HG02798 (cell line): Measurements from ENCODE around the gene GABARAPL2.
"Not testable (repeated sequence)": the region's sequence is repeated elsewhere in the genome, so short reads cannot be mapped to it uniquely, and the experiment has no call there.

Source experiments
- ATAC-seq: cut with Tn5 transposase; IDR thresholded peaks from one replicate; pipeline ENCODE4 v1.9.1; 2021; ENCODE audit warnings: mild to moderate bottlenecking; ENCODE audit not compliant: unreplicated experiment, poor library complexity

Gene GABARAPL2, protein sequence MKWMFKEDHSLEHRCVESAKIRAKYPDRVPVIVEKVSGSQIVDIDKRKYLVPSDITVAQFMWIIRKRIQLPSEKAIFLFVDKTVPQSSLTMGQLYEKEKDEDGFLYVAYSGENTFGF

DNA sequence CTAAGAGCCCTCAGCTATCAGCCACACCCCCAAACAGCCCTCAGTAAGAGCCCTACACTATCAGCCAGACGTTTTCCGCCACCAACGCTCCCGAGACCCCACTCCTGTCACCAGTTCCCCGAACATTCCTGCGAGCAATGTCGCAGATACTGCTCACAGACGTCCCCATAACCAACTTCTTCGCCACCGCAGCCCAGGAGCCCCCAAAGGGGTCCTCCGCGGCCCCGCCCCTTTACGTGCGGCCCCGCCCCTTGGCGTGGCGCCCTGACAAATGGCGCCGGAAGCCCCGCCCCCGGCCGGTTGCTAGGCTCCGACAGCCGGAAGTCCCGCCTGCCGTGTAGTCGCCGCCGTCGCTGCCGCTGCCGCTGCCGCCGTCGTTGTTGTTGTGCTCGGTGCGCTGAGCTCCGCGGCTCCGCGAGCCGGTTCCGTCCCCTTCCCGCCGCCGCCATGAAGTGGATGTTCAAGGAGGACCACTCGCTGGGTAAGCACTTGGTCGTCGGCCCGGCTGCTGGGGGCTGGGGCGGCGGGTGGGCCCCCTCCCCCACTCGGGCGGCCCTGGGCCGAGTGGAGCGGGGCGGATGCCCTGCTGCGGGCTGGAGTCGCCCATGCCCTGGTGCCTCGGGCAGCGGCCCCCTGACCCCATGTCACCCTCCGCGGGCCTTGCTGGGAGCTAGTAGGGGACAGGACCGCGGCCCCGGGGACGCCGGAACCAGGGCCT, at the start of gene GABARAPL2:
TSS of gene GABARAPL2 (plus strand) at position 340 of the 718 bp plus-strand sequence. CDS start at position 448, 108 bp downstream.
- ATAC-seq: peak; percentile 78

DNA sequence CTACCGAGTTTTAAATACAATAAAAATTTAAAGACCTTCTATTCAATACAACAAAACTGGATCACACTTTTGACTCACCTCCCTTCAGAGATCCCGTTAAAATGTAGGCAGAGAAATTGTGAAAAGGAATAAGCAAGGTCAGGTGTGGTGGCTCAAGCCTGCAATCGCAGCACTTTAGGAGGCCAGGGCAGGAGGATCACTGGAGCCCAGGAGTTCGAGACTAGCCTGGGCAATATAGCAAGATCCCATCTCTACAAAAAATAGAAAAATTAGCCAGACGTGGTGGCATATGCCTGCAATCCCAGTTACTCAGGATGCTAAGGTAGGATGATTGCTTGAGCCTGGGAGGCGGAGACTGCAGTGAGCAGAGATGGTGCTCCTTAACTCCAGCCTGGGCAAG, 47.0 kb upstream of the GABARAPL2 start:
- no peak for ATAC-seq

DNA sequence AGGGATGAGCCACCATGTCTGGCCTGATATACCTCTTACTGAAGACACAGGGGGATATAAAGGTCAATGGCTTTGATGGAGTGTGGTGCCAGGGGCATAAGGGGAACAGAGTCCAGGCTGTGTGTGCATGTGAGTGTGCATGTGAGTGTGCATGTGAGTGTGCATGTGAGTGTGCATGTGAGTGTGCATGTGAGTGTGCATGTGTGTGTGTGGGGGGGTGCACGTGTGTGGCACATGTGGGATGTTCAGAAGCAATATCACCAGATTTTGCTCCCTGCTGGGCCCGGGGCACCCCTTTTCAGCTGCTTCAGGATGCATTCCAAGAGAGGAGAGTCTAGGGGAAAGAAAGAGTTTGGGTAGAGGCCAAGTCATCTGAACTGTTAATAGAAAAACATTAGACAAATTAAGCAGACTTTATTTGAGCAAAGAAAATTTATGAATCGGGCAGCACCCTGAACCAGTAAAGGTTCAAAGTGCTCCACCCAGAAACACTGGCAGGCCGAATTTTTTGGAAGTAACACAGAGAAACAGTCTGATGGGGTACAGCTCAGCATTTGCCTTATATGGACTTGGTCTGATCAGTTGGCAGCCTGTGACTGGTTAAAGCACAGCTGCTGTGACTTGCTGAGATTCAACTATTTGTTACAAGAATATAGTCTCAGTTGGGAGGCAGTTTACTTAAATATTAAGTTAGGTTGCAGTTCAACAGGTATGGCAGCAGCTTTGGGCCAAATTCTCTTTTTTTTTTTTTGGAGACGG, 40.0 kb upstream of the GABARAPL2 start:
- no peak for ATAC-seq

DNA sequence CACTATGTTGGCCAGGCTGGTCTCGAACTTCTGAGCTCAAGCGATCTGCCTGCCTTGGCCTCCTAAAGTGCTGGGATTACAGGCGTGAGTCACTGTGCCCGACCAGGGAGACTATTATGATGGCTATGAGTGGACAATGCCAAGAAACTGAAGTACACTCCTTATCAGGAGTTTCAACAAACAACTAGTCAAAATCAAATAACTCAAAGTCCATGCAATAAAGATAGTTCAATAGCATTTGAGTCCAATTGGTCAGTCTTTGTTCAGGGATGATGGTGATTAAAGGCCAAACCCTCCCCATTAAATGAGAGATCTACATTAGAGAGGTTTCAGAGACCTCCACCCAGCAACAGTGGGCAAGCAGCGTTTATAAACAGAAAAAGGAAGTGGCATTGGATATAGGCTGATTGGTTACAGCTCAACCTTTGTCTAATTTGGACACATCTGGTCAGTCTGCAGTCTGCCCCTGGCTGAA, 38.3 kb upstream of the GABARAPL2 start:
- no peak for ATAC-seq

DNA sequence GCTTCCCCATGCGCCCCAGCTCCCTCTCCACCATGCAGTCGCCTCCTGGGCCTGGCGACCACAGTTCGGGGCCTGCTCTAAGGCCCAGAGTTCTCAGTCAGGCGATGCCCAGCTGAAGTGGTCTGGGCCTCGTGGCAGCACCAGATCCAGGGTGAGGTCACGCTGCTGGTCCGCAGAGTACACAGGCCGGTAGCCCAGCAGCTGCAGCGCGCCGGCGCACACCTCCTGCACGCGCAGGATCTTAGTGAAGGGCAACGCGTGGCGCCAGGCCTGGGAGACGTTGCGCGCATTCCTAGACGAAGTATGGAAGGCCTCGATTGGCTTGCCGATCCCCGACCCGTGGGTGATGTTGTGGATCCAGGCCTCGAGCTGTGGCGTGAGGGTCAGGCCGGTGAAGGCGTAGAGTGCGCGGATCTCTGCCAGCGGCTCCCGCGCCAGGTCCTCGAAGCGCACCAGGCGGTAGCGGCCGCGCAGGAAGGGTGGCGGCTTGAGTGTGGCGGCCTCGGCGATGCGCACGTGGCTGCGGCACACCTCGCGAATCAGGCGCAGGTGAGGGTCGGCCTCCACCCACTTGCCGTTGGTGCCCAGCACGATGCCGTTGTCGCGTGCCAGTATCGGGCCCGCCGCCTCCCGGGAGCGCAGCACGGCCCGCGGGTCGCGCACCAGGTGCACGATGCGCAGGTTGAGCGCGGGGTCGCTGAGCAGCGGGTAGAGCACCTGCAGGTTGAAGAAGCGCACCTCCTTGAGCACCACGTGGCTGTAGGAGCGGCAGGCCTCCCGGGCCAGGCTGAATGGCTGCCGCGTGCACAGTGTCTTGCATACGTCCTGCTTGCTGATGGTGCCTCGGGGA, 36.9 kb upstream of the GABARAPL2 start:
- ATAC-seq: no peak

GRCh38 chr16:75529959-75530358, 36.2 kb upstream of the GABARAPL2 start:
- ATAC-seq: no peak

DNA sequence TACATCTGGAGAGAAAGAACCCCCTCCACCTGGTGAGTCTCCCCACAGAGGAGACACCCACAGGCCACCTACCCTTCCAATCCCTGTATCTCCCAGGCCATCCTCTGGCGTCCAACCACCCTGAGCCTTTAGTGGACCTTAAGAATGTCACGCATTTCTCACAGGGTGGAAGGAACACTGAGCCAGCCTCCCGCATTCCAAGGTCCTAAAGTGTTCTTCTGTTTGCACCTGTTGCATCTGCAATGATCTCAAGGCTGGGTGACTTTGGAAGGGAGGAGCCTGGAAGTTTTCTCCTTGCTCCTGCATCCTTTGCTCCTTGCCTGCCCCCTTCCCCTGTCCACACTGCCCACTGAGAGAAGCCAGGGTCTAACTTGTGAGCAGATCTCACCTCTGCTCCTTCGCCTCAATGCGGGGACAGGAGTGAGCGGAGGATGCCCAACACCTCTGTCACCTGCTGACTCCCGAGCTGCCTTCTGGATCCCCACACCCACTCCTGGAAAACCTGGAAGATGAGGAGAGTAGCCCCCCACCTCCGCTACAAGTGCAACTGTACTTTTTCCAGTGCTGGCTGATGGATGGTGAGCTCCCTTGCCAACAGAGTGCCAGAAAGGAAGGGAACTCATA, 33.9 kb upstream of the GABARAPL2 start:
- ATAC-seq: no peak

- no peak for ATAC-seq
These were observed 33.4 kb upstream of the GABARAPL2 start for GRCh38 chr16:75532791-75533190.

DNA sequence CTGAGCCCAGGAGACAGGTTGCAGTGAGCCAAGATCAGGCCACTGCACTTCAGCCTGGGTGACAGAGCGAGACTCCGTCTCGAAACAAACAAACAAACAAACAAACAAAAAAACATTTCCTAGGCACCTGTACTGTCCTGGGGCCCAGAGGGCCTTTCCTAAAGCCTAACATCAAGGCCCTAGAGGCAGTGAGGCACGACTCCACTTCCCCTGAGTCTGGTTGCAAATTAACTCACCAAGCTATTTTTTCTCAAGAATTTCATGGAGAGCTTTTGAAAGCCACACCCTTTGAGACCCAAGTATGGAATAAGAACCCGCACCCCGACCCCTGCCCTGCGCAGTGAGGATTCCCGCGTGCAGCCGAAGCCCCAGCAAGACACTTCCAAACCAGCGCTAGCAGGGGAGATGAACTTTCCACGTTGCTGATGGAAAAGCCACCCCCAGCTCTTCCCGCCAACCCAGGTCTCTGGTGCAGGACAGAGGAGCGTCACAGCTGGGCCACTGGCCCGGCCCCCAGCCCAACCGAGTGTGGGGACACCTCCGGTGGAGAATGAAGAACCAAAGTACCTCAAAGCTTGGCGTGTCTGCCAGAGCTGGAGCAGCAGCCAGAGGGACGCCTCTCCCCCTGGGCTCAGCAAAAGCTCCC, 31.5 kb upstream of the GABARAPL2 start:
- ATAC-seq: no peak

DNA sequence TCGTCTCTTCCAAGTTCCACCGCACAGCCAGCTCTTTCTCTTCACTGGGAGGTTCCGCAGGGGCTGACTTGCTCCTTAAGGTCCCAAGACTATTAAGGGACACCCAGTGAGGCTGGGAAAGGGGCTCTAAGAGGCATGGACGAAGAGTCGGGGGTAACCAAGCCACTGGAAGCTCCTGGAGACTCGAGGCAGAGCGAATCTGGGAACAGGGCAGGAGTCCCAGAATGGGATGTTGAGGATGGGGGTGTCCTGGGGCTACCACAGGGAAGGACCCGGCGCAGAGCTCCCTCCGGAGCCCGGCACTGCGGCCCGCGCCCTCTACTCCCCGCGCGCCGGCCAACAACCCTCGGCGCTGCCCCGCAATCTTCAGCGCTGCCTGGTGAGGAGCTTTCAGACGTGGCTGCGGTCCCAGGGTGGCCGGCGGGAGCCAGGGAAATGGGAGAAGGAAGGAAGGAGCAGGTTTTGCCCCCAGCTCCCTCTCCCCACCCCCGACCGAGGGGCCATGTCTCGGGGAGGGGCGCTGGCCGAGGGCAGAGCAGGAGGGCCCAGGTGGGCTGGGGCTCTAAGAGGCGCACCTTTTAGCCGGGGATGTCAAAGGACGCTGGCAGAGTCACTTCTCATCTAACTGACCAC, 30.9 kb upstream of the GABARAPL2 start:
- no peak for ATAC-seq

DNA sequence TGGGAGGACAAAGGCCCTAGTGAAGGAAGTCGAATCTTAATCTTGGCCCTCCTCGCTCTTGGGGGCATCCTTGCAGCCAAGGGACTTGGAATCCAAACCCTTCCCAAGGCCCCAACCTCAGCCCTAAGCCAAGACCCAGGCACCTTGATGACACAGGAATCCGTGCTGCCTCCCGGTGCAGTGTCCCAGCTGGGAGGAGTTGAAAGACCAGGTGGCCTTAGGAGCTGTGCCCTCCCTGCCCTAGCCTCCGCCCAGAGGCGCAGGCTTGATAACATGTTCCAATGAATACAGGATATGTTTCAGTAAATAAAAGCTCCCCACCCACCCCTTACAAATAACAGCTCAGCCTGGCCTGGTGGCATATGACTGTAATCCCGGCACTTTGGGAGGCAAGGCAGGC, 30.3 kb upstream of the GABARAPL2 start, which contains the start of gene CHST5:
TSS of gene CHST5 (minus strand) at position 208 of the 400 bp plus-strand sequence. CDS start 5,724 bp downstream, outside the sequence.
- no peak for ATAC-seq

- no peak for ATAC-seq
These were observed 28.4 kb upstream of the GABARAPL2 start for GRCh38 chr16:75537776-75538175.

- not testable (repeated sequence) for ATAC-seq
These were observed 27.2 kb upstream of the GABARAPL2 start for GRCh38 chr16:75538882-75539565.

- ATAC-seq: no peak
These were observed 24.9 kb upstream of the GABARAPL2 start for GRCh38 chr16:75541236-75541635.

DNA sequence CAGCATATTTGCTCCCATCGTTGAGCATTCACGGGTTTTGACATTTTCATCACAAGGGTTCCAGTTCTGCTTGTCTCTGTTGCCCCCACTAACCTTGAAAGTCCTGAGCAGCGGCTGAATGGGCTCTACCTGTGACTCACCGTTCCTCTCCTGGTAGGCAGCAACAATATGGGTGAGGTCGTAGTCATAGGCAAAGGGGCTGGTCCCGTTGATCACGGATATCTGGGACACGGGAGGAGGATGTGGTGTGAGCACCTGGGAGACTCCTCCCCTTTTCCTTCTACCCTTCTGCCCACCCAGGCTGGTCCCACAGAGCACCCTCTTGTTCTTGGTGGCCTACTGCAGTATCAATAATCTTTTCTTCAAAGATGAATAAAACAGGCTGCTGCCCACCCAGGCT, 23.7 kb upstream of the GABARAPL2 start:
- not testable (repeated sequence) for ATAC-seq

- not testable (repeated sequence) for ATAC-seq
These were observed 20.3 kb upstream of the GABARAPL2 start for GRCh38 chr16:75545879-75546278.

- no peak for ATAC-seq
These were observed 19.9 kb upstream of the GABARAPL2 start for GRCh38 chr16:75546293-75546692.

DNA sequence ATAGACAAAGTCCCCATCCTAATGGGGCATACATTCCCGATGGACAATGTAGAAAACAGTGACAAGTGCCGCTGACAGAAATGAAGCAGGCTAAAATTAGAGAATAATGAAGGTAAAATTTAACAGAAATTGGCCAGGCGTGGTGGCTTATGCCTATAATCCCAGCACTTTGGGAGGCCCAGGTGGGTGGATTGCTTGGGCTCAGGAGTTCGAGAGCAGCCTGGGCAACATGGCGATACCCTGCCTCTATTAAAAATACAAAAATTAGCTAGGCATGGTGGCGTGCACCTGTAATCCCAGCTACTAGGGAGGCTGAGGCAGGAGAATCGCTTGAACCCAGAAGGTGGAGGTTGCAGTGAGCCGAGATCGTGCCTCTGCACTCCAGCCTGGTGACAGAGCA, 17.7 kb upstream of the GABARAPL2 start:
- ATAC-seq: not testable (repeated sequence)
